Stimulated activated CD4-positive, alpha-beta T cell treated with anti-CD3 and anti-CD28 coated beads, TNF-alpha, amount 100 ng/mL, for 4 hours (primary cell): Measurements from ENCODE around the gene STAG3.
A peak's percentile ranks its signal among the peaks of the same experiment; 100 is the strongest.

Source experiments
- DNase-seq, 3 experiments: peaks; one replicate each; pipeline ENCODE4 v3.0.0-alpha.2; 2020; ENCODE audit warnings: low read depth in 3 of 3

Gene STAG3

DNA sequence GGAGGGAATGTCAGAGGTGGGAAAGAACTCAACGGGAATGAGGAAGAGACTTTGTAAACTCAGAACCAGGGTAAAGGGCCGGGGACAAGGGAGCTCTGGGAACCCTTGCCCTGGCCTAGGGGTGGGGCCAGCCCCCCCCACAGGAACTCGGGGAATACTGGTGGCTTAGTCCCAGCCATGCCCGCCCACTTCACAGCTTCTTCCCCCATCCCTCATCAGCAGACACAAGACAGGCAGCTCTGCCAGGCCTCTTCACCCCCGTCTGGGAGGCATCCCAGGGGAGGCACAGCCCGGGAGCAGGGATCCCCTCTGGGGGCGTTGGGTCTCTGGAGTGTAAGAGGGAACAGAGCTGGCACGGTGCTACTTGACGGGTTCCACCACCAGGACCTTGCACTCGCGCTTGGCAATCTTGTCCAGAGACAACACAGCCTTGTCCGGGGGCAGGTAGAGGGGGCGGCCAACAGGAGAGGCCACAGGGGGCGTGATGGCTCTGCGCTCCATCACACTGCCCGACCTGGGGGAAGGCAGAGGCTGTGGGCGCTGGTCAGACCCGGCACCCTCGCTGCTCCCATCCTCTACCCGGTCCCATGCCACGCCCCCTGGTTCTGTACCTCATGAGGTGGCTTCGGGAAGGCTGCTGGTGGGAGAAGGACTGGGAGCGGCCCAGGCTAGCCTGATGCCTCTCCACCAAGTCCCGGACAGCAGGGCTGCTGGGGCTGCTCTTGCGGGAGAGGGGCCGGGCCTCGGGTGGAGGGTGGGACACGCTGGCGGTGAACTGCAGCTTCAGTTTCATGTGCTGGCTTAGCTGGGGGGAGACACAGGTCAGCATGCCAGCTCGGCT is 22.8 kb upstream of the STAG3 start:
- DNase-seq, result no peak

DNA sequence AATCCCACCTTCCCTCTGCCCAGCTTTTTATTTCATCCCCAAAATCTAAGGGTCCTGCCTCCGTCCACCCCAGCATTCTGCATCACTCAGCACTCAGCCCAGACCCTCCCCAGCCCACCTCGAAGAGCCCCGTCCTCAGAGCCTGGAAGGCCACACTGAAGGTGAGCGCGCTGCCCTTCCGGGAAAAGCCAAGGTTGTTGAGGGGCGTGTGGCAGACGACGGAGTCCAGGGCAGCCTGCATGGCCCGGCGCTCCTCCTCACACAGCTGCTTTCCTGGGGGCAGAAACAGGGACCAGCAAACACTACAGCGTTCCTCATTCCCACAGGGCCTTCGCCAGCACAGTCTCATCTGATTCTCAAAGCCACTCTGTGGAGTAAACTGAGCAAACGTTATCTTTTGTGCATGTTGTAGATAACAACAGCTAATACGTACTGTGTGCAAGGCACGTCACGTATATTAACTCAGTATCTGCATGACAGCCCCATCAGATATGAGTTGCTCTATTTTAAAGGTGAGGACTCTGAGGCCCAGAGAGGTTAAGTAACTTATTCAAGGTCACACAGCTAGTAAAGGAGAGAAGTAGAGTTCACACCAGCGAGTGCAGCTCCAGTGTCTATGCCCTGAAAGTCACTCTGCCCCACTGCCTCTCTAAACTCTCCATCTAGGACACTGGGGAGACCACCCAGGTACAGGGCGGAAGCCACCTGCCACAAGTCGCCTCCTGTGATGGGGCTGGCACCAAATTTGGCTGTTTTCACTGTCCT is 22.0 kb upstream of the STAG3 start:
- no peak for DNase-seq

DNA sequence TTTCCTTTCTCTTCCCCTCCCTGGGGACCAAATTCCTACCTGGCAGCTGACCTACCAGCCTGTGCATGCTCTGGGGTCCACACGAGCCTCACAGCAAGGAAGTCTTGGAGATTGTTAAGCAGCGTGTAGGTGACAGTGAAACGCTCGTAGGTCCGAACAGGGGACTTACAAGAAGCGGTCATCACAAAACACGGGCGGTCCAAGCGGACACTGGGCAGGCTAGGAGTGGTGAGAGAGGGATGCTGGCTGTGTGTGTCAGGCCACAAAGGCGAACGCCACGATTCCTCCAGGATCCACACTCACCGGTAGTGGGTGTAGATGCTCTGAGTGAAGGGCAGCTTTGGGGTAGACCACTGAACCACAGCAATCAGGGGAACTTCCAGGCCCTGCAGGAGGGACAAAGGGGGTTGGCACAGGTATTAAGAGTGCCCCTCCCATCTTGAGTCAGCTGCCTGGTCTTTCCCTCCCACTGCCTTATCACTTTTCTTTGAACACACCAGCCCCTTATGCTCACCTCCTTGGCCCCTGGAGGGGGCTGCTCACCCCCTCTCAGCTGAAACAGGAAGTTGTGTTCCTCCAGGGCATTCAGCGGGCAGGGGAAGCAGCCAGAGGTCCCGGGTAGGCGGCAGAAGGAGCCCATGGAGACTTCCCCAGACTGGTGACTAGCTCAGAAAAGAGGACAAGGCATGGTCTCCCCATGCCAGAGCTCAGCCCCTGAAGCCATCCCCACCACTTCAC is 21.2 kb upstream of the STAG3 start:
- DNase-seq, result no peak

DNA sequence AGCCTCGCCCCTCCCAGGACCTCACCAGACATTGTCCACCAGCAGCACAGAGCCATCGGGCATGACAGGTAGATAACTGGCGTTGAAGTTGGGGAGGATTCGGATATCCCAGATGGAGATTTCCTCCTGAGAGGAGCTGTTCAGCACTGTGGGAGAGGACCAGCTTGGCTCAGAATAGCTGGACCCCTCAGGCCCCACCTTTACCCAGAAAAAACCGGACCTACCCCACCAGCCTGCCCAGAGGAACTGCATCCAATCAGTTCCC is 20.7 kb upstream of the STAG3 start:
- no peak for DNase-seq

DNA sequence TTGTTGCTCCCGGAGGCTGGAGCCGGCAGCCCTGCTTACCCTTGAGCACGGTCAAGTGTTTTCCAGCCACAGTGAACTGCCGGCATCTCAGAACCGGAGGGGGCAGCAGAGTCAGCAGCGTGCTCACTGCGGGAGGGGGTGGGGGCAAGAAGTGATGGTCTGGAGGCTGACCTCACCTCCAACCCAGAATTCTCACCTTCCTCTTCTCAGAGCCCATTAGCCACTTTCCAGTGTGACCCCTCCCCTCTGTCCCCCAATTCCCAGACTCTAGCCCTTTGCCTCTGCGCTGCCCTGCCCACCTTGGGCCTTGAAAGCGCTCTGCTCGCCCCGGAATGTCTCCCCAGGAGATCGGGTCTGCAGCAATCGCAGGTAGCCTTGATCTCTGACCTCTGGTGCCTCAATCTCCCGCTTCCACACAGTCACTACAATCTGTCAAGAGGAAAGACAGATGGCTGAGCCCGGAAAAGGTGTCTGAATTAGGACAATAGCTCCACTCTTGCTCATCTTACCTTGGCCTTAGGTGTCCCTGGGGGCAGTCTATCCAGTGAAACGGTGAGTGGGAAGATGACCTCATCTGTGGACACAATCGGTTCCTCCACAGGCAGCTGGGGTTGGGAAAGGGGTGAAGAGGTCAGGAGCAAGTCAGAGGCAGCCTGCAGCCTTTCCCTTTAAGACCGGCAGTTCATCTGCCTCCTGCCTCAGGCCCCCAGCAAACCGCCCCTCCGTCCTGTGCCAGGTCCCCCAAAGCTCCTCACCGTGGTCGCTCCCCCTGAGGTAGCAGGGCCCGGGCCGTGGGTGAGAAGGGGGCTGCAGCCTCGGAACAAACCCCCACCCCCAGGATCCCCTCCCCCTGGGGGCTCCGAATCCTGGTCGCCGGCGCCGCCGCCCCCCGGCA is 20.1 kb upstream of the STAG3 start:
- DNase-seq, result no peak

DNA sequence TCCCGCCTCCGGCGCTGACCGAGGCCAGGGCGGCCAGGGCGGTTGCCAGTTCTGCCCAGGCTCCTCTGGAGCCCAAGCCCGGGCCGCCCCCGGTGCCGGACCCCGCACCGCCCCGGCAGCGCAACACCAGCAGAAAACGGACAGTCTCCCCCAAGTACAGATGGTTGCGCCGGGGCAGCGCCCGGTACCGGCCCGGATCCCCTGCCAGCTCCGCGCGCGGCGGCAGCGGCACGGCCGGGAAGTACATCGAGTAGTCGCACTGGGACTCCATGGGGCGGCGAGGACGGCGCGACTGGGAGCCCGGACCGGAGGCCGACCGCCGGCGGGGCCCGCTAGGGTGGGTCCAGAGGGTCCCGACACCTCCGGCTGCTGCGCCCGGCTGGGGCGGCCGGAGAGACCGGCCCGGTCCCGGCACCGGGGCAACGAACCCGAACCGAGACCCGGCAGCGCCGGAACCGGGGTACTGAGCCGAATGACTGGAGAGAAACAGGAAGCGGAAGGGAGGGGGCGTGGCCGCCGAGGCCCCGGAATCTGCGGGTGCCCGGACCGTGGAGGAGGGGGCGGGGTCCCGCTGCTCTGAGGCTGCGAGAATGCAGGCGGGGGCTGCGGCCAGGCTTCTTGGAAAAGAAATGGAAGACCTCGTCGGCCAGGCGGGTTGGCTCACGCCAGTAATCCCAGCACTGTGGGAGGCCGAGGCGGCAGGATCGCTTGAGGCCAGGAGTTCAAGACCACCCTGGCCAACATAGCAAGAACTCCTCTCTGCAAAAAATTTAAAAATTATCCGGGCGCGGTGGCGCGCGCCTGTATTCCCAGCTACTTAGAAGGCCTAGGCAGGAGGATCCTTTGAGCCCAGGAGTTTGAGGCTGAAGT is 19.3 kb upstream of the STAG3 start, which contains the start of gene TRAPPC14:
TSS of gene TRAPPC14 (minus strand) at position 495 of the 870 bp plus-strand sequence. CDS start at position 271, 224 bp downstream.
- DNase-seq, result peak; percentile 81 to 94 (median 86)

DNA sequence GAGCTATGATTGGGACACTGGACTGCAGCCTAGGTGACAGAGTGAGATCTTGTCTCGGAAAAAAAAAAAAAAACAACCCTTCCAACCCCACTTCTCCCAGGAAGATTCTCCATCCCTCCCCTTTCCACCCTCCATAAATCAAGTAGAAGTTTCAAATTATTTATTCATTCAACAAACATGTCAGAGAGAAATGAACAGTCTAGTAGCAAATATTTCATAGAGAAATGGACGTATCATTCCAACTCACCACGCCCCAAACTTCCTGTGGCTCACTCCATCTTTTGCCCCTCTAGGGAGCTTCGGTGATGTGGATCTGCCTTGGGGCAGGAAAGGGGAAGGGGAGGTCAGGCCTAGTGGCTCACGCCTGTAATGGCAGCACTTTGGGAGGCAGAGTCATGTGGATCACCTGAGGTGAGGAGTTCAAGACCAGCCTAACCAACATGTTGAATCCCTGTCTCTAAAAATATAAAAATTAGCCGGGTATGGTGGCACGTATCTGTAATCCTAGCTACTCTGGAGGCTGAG is 18.6 kb upstream of the STAG3 start:
- no peak for DNase-seq

DNA sequence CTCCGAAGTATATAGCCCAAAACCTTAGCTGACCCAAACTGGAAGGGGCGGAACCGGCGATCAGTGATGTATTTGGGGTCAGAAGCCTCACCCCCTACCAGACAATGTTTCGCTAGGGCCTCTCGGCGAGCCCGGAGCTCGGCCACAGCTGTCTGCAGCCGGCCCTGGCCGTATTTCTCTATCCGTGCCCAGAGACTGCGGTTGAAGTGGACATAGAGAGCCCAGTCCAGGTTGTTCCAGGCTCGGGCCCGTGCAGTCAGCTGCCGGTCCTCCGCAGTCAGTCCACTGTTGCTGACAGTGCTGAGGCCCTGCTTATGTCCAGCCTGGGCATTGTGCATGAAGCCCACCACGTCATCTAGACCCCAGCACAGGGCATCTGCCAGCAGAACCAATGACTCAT is 17.7 kb upstream of the STAG3 start:
- DNase-seq, result no peak

DNA sequence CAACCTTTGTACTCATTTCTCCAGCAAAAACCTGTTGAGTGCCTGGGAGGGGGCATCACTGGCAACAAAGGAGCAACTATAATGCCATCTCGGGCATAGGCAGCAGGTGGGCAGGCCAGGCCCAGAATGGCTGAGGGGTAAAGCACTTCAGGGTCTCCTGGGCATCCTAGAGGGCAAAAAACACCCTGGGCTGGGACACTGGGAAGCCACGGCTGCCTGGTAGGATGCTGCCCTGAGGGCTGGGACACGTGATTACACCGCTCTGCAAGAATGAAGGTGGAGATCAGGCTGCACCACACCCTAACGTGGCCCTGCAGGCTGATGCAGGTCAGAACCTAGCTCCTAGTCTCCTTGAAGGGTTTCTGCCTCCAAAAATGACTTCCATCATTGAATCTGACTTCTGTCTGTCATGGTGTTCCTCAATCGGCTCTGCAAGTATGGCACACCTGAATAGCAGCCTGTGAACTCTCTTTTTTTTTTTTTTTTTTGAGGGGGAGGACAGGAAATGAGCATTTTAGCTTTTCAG is 14.6 kb upstream of the STAG3 start:
- no peak for DNase-seq

DNA sequence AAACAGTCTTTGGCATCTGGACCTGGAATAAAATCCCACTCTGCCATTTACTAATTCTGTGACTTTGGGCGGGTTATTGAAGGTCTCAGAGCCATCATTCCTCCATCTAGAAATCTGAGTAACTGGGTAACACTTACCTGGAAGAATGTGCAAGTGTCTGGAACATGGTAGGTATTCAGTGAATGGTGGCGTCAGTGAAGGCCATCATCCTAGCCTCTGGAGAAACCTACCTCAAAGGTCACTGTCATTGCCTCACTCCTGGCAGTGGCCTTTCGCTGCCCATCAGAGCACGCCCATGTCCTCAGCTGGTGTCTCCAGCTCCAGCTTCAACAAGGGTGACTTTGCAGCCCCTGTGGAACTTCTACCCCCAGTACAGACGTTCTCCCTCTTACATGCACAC is 13.8 kb upstream of the STAG3 start:
- DNase-seq, result no peak

DNA sequence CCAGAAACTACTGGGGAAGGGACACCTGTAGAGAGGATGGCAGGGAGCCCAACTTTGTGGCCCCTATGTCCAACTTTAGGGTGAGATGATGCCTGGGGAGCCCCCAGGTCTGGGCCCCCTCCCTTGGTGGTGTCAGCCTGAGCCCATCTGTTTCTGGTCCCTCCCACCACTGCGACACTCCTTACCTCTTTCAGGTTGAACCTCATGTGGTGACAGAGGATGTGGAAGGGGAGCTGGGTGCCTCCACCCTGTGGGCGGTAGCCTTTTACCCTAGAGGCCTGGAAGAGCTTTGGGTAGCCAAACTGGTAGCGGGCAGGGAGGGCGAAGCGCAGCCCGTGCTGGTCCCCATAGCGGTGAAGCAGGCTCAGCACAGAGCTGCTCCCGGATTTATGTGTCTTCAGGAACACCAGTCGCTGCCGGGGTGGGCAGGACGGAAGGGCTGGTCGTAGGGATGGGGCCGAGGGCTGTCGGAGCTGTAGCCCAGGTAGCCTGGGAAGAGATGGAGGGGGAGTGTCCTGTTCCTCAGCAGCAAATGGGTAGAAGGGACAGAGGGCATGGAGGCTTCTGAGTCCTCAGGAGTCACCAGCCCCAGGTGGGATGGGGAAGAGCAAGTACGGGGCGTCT is 11.3 kb upstream of the STAG3 start:
- no peak for DNase-seq

DNA sequence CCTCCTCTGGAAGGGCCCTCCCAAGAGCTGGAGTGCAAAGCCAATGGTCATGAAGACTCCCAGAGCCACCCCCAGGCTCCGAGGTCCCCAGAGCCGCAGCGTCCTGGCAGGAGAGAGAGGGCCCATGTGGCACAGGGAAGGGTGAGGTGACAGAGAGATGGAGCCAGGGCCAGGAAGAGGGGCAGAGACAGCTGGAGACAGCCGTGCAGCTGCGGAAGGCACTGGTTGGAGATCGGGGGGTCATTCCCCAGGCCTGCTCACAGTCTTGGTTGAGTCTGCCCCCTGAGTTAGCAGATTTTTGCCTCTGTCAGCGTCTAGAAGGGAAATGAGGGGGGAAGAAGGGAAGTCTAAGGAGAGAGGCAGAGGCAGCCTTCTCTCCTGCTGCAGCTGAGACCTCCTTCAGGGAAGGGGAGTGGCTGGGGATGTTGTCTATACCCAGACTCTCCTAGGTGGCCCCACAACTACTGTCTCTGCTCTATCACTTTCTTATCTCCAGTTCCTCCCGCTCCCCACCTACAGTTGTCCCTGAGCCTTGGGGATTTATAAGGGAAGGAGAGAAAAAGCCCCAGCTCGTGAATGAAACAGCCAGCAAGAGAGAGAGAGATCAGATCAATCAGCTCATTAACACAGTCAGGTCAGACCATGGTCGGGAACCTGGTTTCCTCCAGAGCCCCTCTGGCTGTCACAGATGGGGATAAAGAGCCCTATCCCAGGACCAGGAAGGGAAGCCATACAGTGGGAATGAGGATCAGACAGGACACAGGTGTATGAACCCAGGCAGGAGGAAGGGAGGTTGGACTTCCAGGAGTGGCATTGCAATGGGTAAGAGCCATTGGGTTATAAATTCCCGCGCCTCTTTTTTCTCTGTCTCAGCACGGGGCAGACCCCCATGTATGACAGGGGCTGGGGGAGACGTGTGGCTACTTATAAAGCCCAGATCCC is 10.5 kb upstream of the STAG3 start:
- no peak for DNase-seq

DNA sequence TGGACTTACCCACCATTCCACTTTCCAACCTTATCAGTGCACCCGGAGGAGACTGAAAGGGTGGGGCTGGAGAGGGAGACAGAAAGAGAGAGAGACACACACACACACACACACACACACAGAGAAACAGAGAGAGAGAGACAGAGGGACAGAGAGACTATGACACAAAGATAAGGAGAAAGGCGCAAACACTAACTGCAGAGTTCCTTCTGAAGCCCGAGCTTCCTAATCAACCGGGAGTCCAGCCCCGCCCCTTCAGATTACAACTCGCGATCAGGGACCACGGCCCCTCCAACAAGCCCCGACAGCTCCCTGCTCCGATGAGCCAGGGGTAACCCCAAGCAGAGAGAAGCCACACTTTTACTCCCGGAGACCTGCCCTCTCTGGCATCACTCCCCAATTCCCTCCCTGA is 9.8 kb upstream of the STAG3 start:
- DNase-seq, result no peak

DNA sequence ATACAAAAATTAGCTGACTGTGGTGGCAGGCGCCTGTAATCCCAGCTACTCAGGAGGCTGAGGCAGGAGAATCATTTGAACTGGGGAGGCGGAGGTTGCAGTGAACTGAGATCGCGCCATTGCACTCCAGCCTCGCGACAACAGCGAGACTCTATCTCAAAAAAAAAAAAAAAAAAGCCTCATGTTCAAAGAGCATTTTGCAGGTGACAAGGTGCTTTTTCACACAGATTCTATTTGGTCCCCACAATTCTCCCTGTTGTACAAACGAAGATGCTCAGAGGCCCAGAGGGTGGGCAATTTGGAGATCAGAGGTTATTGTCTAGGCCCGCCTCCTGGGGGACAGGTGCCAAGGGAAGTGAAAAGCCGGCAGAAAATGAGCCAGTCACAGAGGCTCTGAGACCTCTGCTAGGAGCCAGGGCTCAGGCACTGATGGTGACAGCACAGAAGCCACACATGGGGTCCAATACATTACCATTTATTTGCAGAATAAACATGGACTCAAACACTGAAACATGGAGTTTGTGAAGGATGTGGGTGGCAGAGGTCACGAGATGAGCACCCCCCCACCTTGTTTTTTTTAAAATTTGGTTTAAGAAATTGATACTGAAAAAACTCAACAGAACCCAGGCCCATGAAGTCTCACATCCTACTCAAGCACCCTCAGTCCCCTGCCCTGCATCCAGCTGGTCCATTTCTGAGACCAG is 8.4 kb upstream of the STAG3 start:
- DNase-seq, result no peak

DNA sequence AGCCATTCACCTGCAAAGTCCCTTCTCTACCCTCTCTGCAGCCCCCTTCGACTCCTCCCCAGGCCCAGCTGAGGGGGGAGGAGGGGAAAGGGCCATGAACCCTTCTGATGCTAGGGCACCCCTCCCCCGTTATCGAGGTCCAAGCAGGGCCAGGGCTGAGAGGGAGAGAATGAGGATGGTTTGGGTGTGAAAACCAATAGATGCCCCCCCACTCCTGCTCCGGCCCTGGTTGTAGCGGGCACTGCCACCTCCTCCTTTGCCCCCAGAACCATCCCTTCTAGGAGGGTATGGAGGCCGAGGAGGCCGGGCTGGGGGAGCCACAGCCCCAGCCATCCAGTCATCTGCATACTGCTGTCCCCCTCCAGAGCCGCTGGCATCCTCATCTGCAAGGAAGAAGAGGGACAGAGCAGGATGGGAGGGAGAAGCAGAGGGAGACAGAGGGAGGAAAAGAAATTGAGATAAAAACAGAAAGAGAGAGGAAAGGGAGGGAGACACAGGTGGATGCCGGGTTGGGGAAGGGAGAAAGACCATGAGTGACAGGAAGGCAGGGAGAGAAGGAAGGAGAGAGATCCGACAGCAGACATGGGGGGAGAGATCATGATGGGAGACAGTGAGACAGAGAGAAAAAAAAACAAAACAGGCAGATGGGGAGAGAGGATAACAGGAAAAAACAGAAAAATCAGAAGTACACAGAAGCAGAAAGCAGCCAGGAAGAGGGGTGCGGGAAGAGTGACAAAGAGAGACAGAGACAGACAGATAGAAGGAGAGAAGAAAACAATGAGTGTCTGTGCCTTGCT is 7.4 kb upstream of the STAG3 start:
- no peak for DNase-seq

DNA sequence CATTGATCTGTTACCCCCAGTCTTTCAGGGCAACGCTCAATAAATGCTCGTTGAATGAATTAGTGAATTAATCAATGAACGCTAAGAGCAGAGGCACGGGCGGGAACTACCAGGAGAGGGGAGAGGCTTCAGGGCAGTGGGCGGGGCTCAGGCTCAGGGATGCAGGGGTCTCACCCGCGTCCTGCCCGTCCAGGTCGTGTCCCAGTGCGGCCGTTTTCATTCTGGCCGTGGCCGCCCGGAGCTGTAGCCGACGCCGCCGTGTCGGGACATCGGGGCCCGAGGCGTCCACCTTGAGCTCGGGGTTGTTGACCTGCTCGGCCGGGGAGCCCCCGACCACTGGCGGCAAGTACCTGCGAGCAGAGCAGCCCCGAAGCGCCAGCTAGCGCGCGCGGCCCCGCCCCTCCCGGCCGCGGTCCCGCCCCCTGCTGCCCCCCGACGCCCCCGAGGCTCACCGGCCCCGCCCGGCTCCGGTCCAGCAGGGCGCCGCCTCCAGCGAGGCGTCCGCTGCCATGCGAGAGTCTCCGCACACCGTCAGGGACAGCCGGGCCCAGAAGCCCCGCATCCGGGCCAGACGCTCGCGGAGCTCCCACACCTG is 6.5 kb upstream of the STAG3 start:
- no peak for DNase-seq

DNA sequence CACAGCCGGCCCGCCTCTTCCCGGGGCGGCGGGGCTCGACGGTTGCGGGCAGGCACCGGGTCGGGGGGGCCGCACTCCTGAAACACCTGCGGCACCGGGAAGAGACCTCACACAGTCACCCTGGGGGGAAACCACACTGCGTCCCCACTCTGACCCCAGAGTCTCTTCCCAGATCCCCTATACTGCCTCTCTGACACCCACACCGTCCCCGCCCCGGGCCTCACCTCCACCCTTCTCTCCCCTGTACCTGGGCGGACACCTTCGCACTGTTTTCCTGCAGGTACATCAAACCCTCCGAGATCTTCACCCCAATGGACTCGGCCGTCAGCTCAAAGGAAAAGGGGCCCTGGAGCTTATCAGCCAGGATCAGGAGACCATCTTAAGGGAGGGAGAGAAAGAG is 5.9 kb upstream of the STAG3 start:
- no peak for DNase-seq
